HepG2 (cell line): ENCODE data around the gene OR10J1. TPM values are rescaled to one million over a fixed set of nuclear protein-coding genes. Genes with fewer than 3 reads are reported as not detected.

Experiments
- ATAC-seq: fragments of 200-7000 bp; cut with Tn5 transposase; 3 replicates; pipeline ENCODE4 v1.9.1; 2020; ENCODE audit warnings: mild to moderate bottlenecking, moderate library complexity
- BruUV-seq: library from RNA; stranded (reverse); fragments of 400-500 nt; replicated peaks from 2 replicates; lab custom pipeline; 2021; lab: Mats Ljungman, UMichigan
- CTCF ChIA-PET: fragments of 300-600 bp; formaldehyde crosslinking; extraction: SDS; loops from one replicate; lab custom pipeline; 2021; ENCODE audit warnings: low total read pairs, inconsistent platforms, low intra/inter-chr PET ratio; lab: Yijun Ruan, JAX
- POLR2A ChIA-PET: fragments of 350-600 bp; sonication (Branson Sonifier 250); formaldehyde crosslinking; loops from one replicate; lab custom pipeline; 2020; ENCODE audit warnings: antibody characterized with exemption, inconsistent platforms; lab: Yijun Ruan, JAX
- DNase-seq: peaks from one replicate; pipeline ENCODE4 v3.0.0-alpha.2; 2015; ENCODE audit warnings: low spot score
- FAIRE-seq: peaks from 3 replicates; lab custom pipeline; 2011; peaks lifted over from hg19 to GRCh38; lab: Jason Lieb, UNC
- H2AFZ ChIP-seq: one replicate; pipeline ENCODE4 v1.6.1; 2011; ENCODE audit warnings: low read length, inconsistent platforms
- H3K27ac ChIP-seq: fragments of 300-600 bp; 3 replicates; pipeline ENCODE4 v1.8.0; 2011; ENCODE audit warnings: mixed run types, mild to moderate bottlenecking, mixed read lengths, low read length, inconsistent platforms; ENCODE audit not compliant: insufficient read depth; ENCODE audit errors: extremely low read length
- H3K27me3 ChIP-seq, 2 experiments: fragments of 200-600 bp in 1 of 2; 2 replicates in 1 of 2; 3 replicates in 1 of 2; pipeline versions ENCODE4 v1.6.0 to v1.8.0; 2011; ENCODE audit warnings: low read length in 2 of 2, mild to moderate bottlenecking in 2 of 2, moderate library complexity in 2 of 2, inconsistent platforms in 1 of 2; ENCODE audit not compliant: insufficient read depth in 2 of 2, control insufficient read depth in 1 of 2
- H3K36me3 ChIP-seq, 2 experiments: fragments of 200-600 bp in 1 of 2; replicated peaks in 1 of 2; 2 replicates in 1 of 2; 3 replicates in 1 of 2; pipeline versions ENCODE4 v1.5.1 to v1.8.0; 2011; ENCODE audit warnings: low read length in 2 of 2, inconsistent platforms in 1 of 2; ENCODE audit not compliant: insufficient read depth in 2 of 2, control insufficient read depth in 1 of 2
- H3K4me1 ChIP-seq: 2 replicates; pipeline ENCODE4 v1.5.1; 2012; ENCODE audit warnings: low read length, inconsistent platforms; ENCODE audit not compliant: insufficient read depth
- H3K4me2 ChIP-seq: 2 replicates; pipeline ENCODE4 v1.6.0; 2011; ENCODE audit warnings: low read depth, low read length, inconsistent platforms
- H3K4me3 ChIP-seq, 3 experiments: fragments of 200-600 bp in 1 of 3; sonication (generic), shearing (Covaris generic) in 1 of 3; replicated peaks in 1 of 3; 2 replicates each; pipeline ENCODE4 v1.5.1; 2011 to 2016; ENCODE audit warnings: low read length in 3 of 3, inconsistent platforms in 2 of 3, low read depth in 2 of 3, mild to moderate bottlenecking in 2 of 3, control low read depth in 1 of 3, mixed read lengths in 1 of 3; ENCODE audit not compliant: insufficient read depth in 1 of 3
- H3K79me2 ChIP-seq: one replicate; pipeline ENCODE4 v1.6.1; 2011; ENCODE audit warnings: low read length, inconsistent platforms; ENCODE audit not compliant: insufficient read depth
- H3K9ac ChIP-seq: 2 replicates; pipeline ENCODE4 v1.6.0; 2011; ENCODE audit warnings: mild to moderate bottlenecking, low read depth, low read length, inconsistent platforms; ENCODE audit not compliant: insufficient read depth
- H3K9me3 ChIP-seq: 2 replicates; pipeline ENCODE4 v1.5.1; 2012; ENCODE audit warnings: mild to moderate bottlenecking, low read length
- H4K20me1 ChIP-seq: 2 replicates; pipeline ENCODE4 v1.6.0; 2011; ENCODE audit warnings: inconsistent platforms, mild to moderate bottlenecking, low read length, moderate library complexity; ENCODE audit not compliant: insufficient read depth
- CERS6 ChIP-seq: sonication (generic); formaldehyde crosslinking; IDR thresholded peaks from 2 replicates; pipeline ENCODE4 v1.5.0; 2020; ENCODE audit warnings: missing genetic modification reagents
- CREBL2 ChIP-seq: sonication (generic); formaldehyde crosslinking; IDR thresholded peaks from 2 replicates; pipeline ENCODE4 v1.8.1; 2023; ENCODE audit warnings: missing genetic modification reagents, mild to moderate bottlenecking, borderline replicate concordance
- DDIT3 ChIP-seq: sonication (generic); formaldehyde crosslinking; IDR thresholded peaks from 2 replicates; pipeline ENCODE4 v1.4.0; 2020; ENCODE audit warnings: mild to moderate bottlenecking, missing genetic modification reagents
- ELF4 ChIP-seq: sonication (generic); formaldehyde crosslinking; IDR thresholded peaks from 2 replicates; pipeline ENCODE4 v1.5.0; 2020; ENCODE audit warnings: missing genetic modification reagents, mild to moderate bottlenecking, moderate library complexity, borderline replicate concordance
- ZBTB3 ChIP-seq: sonication (generic); formaldehyde crosslinking; IDR thresholded peaks from 2 replicates; pipeline ENCODE4 v1.4.0; 2020; ENCODE audit warnings: low read depth, mild to moderate bottlenecking, moderate library complexity, missing genetic modification reagents, borderline replicate concordance
- ZNF251 ChIP-seq: sonication (generic); formaldehyde crosslinking; IDR thresholded peaks from 2 replicates; pipeline ENCODE4 v1.9.0; 2021; ENCODE audit warnings: mild to moderate bottlenecking, missing genetic modification reagents
- ZNF276 ChIP-seq: sonication (generic); formaldehyde crosslinking; IDR thresholded peaks from 2 replicates; pipeline ENCODE4 v1.4.0; 2020; ENCODE audit warnings: mild to moderate bottlenecking, low read depth, missing genetic modification reagents
- ZNF513 ChIP-seq: sonication (generic); formaldehyde crosslinking; conservative IDR thresholded peaks from 2 replicates; pipeline ENCODE4 v1.5.0; 2020; ENCODE audit warnings: missing genetic modification reagents
- in situ Hi-C: cut with HindIII; loops from 2 replicates; pipeline ENCODE4 v1.10.0; 2017; ENCODE audit warnings: low pct_unique_long_range_greater_than_20kb; ENCODE audit not compliant: extremely low pct_ligation_motif_present
- intact Hi-C: fragments of 100-400 bp; cut with micrococcal nuclease; formaldehyde crosslinking; loops from one replicate; pipeline ENCODE4 v1.10.0; 2022; ENCODE audit not compliant: unreplicated experiment
- polyA plus RNA-seq, 8 experiments: library from polyadenylated mRNA; depleted of rRNA in 3 of 8; stranded (reverse) in 7 of 8; unstranded in 1 of 8; fragments of >200 nt; fragmentation: Illumina TruSeq in 4 of 8; extraction: Trizol in 4 of 8; gene quantifications; 2 replicates each; pipeline versions ENCODE4 v1.2.1 to v1.2.3, GENCODE V29; 2011 to 2016; ENCODE audit warnings: low read depth in 4 of 8, missing spikeins in 1 of 8, mixed read lengths in 1 of 8; ENCODE audit not compliant: insufficient read depth in 1 of 8
- total RNA-seq, 5 experiments: library from RNA; depleted of rRNA; stranded (reverse); fragments of >200 nt; fragmentation: Illumina TruSeq; extraction: Trizol; gene quantifications; 2 replicates each; pipeline ENCODE4 v1.2.3, GENCODE V29; 2016; ENCODE audit warnings: low read depth in 1 of 5

Gene OR10J1
- total and polyA plus RNA-seq, 2 of the 13 experiments (the other 11 are each of a cell fraction or from before 2014, with no cell fraction given), result not detected

GRCh38 chr1:159436469-159436868, 3.1 kb upstream of the OR10J1 start (continued):
- TF ChIP-seq ZNF276 (CRISPR knock-in tag), result no peak

GRCh38 chr1:159441360-159441759, 1.8 kb downstream of the OR10J1 start:
- H3K9ac ChIP-seq, result no peak overlapping the region
- intact Hi-C loops (no loop called here), in situ Hi-C loops (no loop called here)
- H4K20me1 ChIP-seq, result no peaks in the 10 kb centered on the region
- no peaks in the 10 kb centered on the region for H3K79me2 ChIP-seq
- BruUV-seq, result no TSS peak
- ChIA-PET POLR2A (no interaction called here), CTCF (no interaction called here)
- no peak for ATAC-seq
- H3K4me2 ChIP-seq, result no peak overlapping the region
- no peaks in the 10 kb centered on the region for H3K4me1 ChIP-seq
- no peaks in the 10 kb centered on the region for H3K36me3 ChIP-seq
- H3K27me3 ChIP-seq, result no peaks in the 10 kb centered on the region
- FAIRE-seq, result no peak
- H3K27ac ChIP-seq, result no peak overlapping the region
- no peak overlapping the region for H3K4me3 ChIP-seq
- peaks cover 86% of the 10 kb centered on the region for H3K9me3 ChIP-seq
- DNase-seq, result no peak
- no peak overlapping the region for H2AFZ ChIP-seq
- TF ChIP-seq ZBTB3 (CRISPR knock-in tag), result no peak
- TF ChIP-seq ZNF251 (CRISPR knock-in tag), result no peak
- no peak for TF ChIP-seq CERS6 (CRISPR knock-in tag)
- TF ChIP-seq ZNF513 (CRISPR knock-in tag), result no peak
- TF ChIP-seq ELF4 (CRISPR knock-in tag), result no peak
- no peak for TF ChIP-seq CREBL2 (CRISPR knock-in tag)
- TF ChIP-seq DDIT3 (CRISPR knock-in tag), result no peak
